ENCODE measurements around the gene MCC.

DNA sequence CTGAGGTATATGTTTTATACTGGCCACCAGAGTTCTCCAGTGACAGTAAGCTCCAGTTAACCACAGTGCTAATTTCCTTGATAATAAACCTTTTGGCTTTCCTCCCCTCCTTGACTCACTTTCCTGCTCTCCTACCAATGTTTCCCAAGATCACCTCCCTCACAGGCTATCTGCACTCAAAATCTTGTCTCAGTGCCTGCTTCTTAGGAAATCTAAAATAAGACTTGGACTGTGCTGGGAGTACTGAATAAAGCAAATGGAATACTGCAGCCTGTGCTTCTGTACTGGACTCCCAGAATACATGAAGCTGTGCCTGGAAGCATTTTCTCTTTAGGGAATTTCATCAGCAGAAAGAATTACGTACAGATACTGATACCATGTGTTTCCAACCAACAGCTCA is 513.4 kb downstream of the MCC start:
- TF ChIP-seq, protein P1, sequence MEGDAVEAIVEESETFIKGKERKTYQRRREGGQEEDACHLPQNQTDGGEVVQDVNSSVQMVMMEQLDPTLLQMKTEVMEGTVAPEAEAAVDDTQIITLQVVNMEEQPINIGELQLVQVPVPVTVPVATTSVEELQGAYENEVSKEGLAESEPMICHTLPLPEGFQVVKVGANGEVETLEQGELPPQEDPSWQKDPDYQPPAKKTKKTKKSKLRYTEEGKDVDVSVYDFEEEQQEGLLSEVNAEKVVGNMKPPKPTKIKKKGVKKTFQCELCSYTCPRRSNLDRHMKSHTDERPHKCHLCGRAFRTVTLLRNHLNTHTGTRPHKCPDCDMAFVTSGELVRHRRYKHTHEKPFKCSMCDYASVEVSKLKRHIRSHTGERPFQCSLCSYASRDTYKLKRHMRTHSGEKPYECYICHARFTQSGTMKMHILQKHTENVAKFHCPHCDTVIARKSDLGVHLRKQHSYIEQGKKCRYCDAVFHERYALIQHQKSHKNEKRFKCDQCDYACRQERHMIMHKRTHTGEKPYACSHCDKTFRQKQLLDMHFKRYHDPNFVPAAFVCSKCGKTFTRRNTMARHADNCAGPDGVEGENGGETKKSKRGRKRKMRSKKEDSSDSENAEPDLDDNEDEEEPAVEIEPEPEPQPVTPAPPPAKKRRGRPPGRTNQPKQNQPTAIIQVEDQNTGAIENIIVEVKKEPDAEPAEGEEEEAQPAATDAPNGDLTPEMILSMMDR (IDR thresholded peaks at IDR 0.05) = no peak
- no peak for TF ChIP-seq POLR2A (IDR thresholded peaks at IDR 0.05)
